ENCODE results near the gene IP6K3.
A peak's percentile ranks its signal among the peaks of the same experiment; 100 is the strongest.

The IP6K3 gene

GRCh38 chr6:33725891-33726673 lies 20.6 kb downstream of the IP6K3 start:
- TF ChIP-seq, protein P1, sequence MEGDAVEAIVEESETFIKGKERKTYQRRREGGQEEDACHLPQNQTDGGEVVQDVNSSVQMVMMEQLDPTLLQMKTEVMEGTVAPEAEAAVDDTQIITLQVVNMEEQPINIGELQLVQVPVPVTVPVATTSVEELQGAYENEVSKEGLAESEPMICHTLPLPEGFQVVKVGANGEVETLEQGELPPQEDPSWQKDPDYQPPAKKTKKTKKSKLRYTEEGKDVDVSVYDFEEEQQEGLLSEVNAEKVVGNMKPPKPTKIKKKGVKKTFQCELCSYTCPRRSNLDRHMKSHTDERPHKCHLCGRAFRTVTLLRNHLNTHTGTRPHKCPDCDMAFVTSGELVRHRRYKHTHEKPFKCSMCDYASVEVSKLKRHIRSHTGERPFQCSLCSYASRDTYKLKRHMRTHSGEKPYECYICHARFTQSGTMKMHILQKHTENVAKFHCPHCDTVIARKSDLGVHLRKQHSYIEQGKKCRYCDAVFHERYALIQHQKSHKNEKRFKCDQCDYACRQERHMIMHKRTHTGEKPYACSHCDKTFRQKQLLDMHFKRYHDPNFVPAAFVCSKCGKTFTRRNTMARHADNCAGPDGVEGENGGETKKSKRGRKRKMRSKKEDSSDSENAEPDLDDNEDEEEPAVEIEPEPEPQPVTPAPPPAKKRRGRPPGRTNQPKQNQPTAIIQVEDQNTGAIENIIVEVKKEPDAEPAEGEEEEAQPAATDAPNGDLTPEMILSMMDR (conservative IDR thresholded peaks at IDR 0.05), result no peak
- no peak for TF ChIP-seq ZFX (IDR thresholded peaks at IDR 0.05)
- no peak overlapping the region for H3K27ac ChIP-seq

DNA sequence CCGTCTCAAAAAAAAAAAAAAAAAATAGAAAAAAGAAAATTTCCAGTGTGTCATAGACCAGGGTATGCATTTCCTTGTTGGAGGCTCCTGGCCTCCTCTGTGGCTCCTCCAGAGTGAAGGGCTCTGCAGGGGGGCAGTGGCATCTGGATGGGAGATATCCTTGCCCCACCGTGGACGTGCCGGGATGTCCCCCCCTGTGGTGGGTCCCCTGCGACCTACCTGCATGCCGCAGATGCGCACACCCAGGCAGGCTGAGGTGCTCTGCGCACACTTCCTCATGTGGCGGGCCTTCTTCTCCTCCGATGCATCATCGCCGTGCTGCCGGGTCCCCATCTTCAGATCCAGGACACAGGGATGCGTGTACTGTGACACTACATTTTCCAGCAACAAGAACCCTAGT lies 21.5 kb downstream of the IP6K3 start:
- no peak overlapping the region; the same call in 1 of the 2 replicates for H3K27ac ChIP-seq
- TF ChIP-seq, protein P1 (conservative IDR thresholded peaks at IDR 0.05), result no peak
- TF ChIP-seq ZFX (IDR thresholded peaks at IDR 0.05), result no peak

GRCh38 chr6:33724102-33725023 lies 22.3 kb downstream of the IP6K3 start:
- H3K27ac ChIP-seq, result peak overlapping the region; percentile 25
- TF ChIP-seq ZFX (IDR thresholded peaks at IDR 0.05), result no peak
- TF ChIP-seq, protein P1 (conservative IDR thresholded peaks at IDR 0.05), result no peak

DNA sequence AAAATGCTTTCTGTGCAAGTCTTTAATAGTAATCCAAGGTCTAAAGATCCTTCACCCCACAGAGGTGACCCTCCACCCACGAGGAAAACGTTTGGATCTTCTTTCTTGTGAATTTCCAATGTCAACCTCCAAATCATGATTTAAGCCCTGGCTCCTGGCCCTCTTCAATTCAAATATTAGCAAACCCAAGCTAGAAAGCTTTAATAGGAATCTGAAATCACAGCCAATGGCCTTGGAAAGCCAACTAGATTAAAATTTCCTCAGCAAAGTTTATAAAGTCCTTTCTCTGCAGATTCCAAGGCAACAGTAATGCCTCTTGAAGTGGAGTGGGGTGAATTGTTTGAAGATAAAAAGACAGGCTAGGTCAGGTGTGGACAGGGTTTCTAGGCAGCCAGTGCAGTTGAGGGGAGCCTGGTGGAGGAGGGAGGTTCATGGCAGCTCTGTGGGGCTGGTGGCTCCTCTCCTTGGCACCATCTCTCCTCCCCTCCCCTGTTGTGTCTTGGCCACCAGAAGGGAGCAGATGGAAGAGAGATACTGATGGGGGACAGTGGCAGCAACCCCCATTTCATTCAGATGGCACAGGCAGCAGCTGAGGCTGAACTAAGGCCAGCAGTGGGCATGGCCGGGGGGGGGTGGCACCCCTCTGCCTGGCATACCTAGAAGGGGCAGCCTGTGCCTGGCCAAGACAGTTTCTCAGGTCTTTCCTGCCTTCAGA lies 23.2 kb downstream of the IP6K3 start:
- TF ChIP-seq ZFX (IDR thresholded peaks at IDR 0.05), result no peak
- TF ChIP-seq, protein P1 (conservative IDR thresholded peaks at IDR 0.05), result no peak
- H3K27ac ChIP-seq, result peak overlapping the region; percentile 25

GRCh38 chr6:33722103-33722623 lies 24.5 kb downstream of the IP6K3 start:
- peak overlapping the region; percentile 70 for H3K27ac ChIP-seq
- TF ChIP-seq ZFX (IDR thresholded peaks at IDR 0.05), result no peak
- TF ChIP-seq, protein P1 (conservative IDR thresholded peaks at IDR 0.05), result no peak

GRCh38 chr6:33721508-33721907 lies 25.2 kb downstream of the IP6K3 start:
- TF ChIP-seq, protein P1 (conservative IDR thresholded peaks at IDR 0.05), result no peak
- no peak for TF ChIP-seq ZFX (IDR thresholded peaks at IDR 0.05)
- peak overlapping the region; percentile 70; the same call in 1 of the 2 replicates for H3K27ac ChIP-seq

All from C4-2B (cell line).